Measurements from ENCODE around the gene RPN2. TPM values are rescaled to one million over a fixed set of nuclear protein-coding genes. Genes with fewer than 3 reads are reported as not detected.

The RPN2 gene
- polyA plus RNA-seq, 1 of the 3 experiments (the other 2 are of a cell fraction) = 420 TPM

DNA sequence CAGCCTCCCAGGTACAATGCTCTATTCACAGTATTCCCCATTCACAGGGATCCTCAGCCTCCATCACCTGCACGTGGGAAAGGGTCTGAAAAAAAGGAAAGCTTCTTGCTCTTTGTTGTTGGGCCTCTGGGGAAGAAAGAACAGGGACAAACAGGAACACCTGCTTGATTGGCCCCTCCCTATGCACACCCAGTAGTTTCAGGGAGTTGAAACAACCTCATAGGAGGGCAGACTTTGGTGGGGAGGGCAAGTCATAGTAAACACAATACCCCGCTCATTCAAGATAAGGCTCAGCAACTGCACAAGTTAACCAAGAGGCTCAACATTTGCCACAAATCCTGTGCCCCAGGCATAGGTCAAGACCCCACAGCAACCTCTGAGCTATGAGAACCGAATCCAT lies 80.7 kb downstream of the RPN2 start:
- H3K4me2 ChIP-seq = no peak overlapping the region
- H3K4me3 ChIP-seq (ENCODE audit: low read depth in 2 of 2, low read length in 1 of 2) = no peak overlapping the region
- H3K9ac ChIP-seq = no peak overlapping the region
- H2AFZ ChIP-seq (ENCODE audit: low read depth) = no peak overlapping the region
- H3K79me2 ChIP-seq (ENCODE audit: insufficient read depth) = no peaks in the 10 kb centered on the region
- H3K4me1 ChIP-seq (ENCODE audit: control insufficient read depth in 1 of 2, insufficient read depth in 2 of 2, low read depth in 1 of 2, low read length in 1 of 2) = peaks cover 0 to 21% of the 10 kb centered on the region in 2 experiments; a peak in 1 of 4 replicates
- H3K9me2 ChIP-seq = no peaks in the 10 kb centered on the region
- no peaks in the 10 kb centered on the region for H3F3A ChIP-seq (replicated peaks; ENCODE audit: insufficient read depth)
- WGBS (ENCODE audit: low lambda C conversion rate) = 44% methylated on average over 3 of the region's 3 CpGs
- no peaks in the 10 kb centered on the region for H4K20me1 ChIP-seq (ENCODE audit: insufficient read depth)
- no peak overlapping the region for H3K27ac ChIP-seq (ENCODE audit: low read depth in 2 of 2, low read length in 1 of 2)
- ChIA-PET CTCF (interaction anchor here (1.3 to 1.5 kb wide), 4 partner anchors 13 to 276 kb away, joined by 3 to 4 read pairs (median 4); no protein-coding TSS in a partner anchor), POLR2A (no interaction called here)
- H3K36me3 ChIP-seq (replicated peaks in 1 of 2; ENCODE audit: control insufficient read depth in 1 of 2, insufficient read depth in 2 of 2, low read length in 1 of 2) = no peaks in the 10 kb centered on the region
- no peak for DNase-seq
- H3K27me3 ChIP-seq (ENCODE audit: insufficient read depth) = peaks cover 14% of the 10 kb centered on the region; the same call in 1 of the 2 replicates
- no peak for TF ChIP-seq CHD2 (IDR thresholded peaks at IDR 0.05; ENCODE audit: low read length, partially characterized antibody)
- no peak for TF ChIP-seq POLR2AphosphoS5 (IDR thresholded peaks at IDR 0.05; ENCODE audit: low read depth, low read length)
- no peak for TF ChIP-seq MXI1 (IDR thresholded peaks at IDR 0.05; ENCODE audit: low read depth, low read length)
- TF ChIP-seq FOXM1 (IDR thresholded peaks at IDR 0.05; ENCODE audit: low read depth) = no peak
- TF ChIP-seq TAF1 (IDR thresholded peaks at IDR 0.05; ENCODE audit: borderline replicate concordance, low read depth, low read length) = no peak
- TF ChIP-seq, protein P1, sequence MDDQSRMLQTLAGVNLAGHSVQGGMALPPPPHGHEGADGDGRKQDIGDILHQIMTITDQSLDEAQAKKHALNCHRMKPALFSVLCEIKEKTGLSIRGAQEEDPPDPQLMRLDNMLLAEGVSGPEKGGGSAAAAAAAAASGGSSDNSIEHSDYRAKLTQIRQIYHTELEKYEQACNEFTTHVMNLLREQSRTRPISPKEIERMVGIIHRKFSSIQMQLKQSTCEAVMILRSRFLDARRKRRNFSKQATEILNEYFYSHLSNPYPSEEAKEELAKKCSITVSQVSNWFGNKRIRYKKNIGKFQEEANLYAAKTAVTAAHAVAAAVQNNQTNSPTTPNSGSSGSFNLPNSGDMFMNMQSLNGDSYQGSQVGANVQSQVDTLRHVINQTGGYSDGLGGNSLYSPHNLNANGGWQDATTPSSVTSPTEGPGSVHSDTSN (IDR thresholded peaks at IDR 0.05) = no peak
- no peak for TF ChIP-seq FOXJ3 (CRISPR knock-in tag; IDR thresholded peaks at IDR 0.05)
- TF ChIP-seq, protein P2, sequence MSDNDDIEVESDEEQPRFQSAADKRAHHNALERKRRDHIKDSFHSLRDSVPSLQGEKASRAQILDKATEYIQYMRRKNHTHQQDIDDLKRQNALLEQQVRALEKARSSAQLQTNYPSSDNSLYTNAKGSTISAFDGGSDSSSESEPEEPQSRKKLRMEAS (IDR thresholded peaks at IDR 0.05; ENCODE audit: low read depth) = no peak
- TF ChIP-seq EZH2phosphoT487 (IDR thresholded peaks at IDR 0.05; ENCODE audit: borderline replicate concordance, low read depth) = no peak
- TF ChIP-seq RXRA (IDR thresholded peaks at IDR 0.05; ENCODE audit: borderline replicate concordance, low read depth) = no peak
- no peak for TF ChIP-seq TCF12 (IDR thresholded peaks at IDR 0.05)
- no peak for TF ChIP-seq GABPA (IDR thresholded peaks at IDR 0.05; ENCODE audit: low read depth)
- TF ChIP-seq, protein P3, sequence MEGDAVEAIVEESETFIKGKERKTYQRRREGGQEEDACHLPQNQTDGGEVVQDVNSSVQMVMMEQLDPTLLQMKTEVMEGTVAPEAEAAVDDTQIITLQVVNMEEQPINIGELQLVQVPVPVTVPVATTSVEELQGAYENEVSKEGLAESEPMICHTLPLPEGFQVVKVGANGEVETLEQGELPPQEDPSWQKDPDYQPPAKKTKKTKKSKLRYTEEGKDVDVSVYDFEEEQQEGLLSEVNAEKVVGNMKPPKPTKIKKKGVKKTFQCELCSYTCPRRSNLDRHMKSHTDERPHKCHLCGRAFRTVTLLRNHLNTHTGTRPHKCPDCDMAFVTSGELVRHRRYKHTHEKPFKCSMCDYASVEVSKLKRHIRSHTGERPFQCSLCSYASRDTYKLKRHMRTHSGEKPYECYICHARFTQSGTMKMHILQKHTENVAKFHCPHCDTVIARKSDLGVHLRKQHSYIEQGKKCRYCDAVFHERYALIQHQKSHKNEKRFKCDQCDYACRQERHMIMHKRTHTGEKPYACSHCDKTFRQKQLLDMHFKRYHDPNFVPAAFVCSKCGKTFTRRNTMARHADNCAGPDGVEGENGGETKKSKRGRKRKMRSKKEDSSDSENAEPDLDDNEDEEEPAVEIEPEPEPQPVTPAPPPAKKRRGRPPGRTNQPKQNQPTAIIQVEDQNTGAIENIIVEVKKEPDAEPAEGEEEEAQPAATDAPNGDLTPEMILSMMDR (IDR thresholded peaks at IDR 0.05) = no peak
- no peaks in the 10 kb centered on the region for H3K9me3 ChIP-seq

DNA sequence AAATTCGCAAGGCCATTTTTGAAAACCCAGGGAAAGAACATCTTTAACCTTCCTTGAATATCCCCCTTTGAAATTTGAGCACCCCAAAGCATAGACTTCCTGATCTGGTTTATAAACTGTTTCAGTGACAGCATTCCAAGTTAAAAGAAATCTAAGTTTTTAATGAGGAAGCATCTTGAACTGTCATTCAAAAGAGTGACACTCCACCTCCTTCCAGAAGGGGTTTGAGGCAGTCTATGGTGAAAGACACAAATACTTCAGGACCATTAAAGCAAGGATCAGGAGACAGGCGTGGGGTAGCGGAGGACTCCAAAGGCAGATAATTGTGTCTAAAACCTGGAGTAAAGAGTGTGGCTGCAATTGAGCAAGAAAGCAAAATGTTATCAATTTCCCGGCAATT lies 81.8 kb downstream of the RPN2 start:
- no peak overlapping the region for H3K27ac ChIP-seq (ENCODE audit: low read depth in 2 of 2, low read length in 1 of 2)
- no peak overlapping the region for H3K4me3 ChIP-seq (ENCODE audit: low read depth in 2 of 2, low read length in 1 of 2)
- ChIA-PET CTCF (no interaction called here), POLR2A (no interaction called here)
- H3K4me1 ChIP-seq (ENCODE audit: control insufficient read depth in 1 of 2, insufficient read depth in 2 of 2, low read depth in 1 of 2, low read length in 1 of 2) = peaks cover 0 to 22% of the 10 kb centered on the region in 2 experiments; a peak in 1 of 4 replicates
- TF ChIP-seq TEAD4 (IDR thresholded peaks at IDR 0.05; ENCODE audit: borderline replicate concordance, insufficient read depth) (no peak), EP300 (IDR thresholded peaks at IDR 0.05; ENCODE audit: borderline replicate concordance in 1 of 2, low read depth in 1 of 2, low read length in 1 of 2) (no peak), EZH2phosphoT487 (IDR thresholded peaks at IDR 0.05; ENCODE audit: borderline replicate concordance, low read depth) (no peak), RXRA (IDR thresholded peaks at IDR 0.05; ENCODE audit: borderline replicate concordance, low read depth) (no peak), CHD2 (IDR thresholded peaks at IDR 0.05; ENCODE audit: low read length, partially characterized antibody) (no peak), TCF12 (IDR thresholded peaks at IDR 0.05) (no peak), NFIC (IDR thresholded peaks at IDR 0.05; ENCODE audit: borderline replicate concordance) (no peak)
- no peaks in the 10 kb centered on the region for H3K9me3 ChIP-seq
- no peak for DNase-seq
- no peak overlapping the region for H3K9ac ChIP-seq
- 73% methylated on average over 4 of the region's 4 CpGs for WGBS (ENCODE audit: low lambda C conversion rate)
- no peaks in the 10 kb centered on the region for H3F3A ChIP-seq (replicated peaks; ENCODE audit: insufficient read depth)
- H3K4me2 ChIP-seq = no peak overlapping the region
- H3K27me3 ChIP-seq (ENCODE audit: insufficient read depth) = peaks cover 14% of the 10 kb centered on the region; the same call in 1 of the 2 replicates
- no peaks in the 10 kb centered on the region for H4K20me1 ChIP-seq (ENCODE audit: insufficient read depth)
- no peak overlapping the region for H2AFZ ChIP-seq (ENCODE audit: low read depth)
- H3K9me2 ChIP-seq = no peaks in the 10 kb centered on the region
- no peaks in the 10 kb centered on the region for H3K36me3 ChIP-seq (replicated peaks in 1 of 2; ENCODE audit: control insufficient read depth in 1 of 2, insufficient read depth in 2 of 2, low read length in 1 of 2)
- H3K79me2 ChIP-seq (ENCODE audit: insufficient read depth) = no peaks in the 10 kb centered on the region
